ENCODE results near the gene UQCR10. TPM values are rescaled to one million over a fixed set of nuclear protein-coding genes. Genes with fewer than 3 reads are reported as not detected.

UQCR10 gene
- 107 to 127 TPM (median 118 TPM) in 5 replicates for total RNA-seq (2022; extraction: Qiagen RNA extraction)

DNA sequence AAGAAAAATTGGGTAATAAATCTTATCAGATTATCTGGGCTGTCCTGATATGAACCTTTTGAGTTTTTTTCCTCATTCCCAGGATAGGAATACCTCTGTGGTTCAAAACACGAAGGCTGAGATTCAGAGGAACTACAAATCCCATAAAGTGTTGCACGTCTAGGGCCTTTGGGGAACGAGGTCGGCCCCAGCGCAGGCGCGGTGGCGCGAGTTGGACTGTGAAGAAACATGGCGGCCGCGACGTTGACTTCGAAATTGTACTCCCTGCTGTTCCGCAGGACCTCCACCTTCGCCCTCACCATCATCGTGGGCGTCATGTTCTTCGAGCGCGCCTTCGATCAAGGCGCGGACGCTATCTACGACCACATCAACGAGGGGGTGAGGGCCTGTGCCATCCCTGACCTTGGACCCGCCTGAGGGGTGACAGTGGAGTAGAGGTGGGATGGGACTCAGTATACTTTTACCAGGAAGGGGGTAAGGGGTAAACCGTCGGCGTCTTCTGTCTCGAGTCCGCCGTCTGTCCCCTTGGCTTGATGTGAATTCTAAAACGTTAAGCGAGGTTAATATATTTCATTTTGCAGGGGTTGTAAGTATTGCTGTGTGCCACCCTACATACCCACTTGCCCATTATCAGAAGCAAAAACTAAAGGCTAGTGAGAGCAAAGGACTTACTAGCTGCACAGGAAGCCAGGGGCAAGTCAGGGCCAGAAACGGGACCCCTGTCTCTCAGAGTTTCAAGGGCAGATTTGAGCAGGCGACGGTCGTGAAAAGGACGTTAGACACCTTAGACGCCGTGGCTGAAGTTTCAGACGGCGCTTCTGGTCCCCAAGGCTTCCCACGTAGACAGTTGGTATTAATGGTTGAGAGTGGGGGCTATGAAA lies at the start of gene UQCR10:
UQCR10 (plus strand) TSS at position 199 of the 881 bp plus-strand sequence; CDS start at position 229, 30 bp downstream.

DNA sequence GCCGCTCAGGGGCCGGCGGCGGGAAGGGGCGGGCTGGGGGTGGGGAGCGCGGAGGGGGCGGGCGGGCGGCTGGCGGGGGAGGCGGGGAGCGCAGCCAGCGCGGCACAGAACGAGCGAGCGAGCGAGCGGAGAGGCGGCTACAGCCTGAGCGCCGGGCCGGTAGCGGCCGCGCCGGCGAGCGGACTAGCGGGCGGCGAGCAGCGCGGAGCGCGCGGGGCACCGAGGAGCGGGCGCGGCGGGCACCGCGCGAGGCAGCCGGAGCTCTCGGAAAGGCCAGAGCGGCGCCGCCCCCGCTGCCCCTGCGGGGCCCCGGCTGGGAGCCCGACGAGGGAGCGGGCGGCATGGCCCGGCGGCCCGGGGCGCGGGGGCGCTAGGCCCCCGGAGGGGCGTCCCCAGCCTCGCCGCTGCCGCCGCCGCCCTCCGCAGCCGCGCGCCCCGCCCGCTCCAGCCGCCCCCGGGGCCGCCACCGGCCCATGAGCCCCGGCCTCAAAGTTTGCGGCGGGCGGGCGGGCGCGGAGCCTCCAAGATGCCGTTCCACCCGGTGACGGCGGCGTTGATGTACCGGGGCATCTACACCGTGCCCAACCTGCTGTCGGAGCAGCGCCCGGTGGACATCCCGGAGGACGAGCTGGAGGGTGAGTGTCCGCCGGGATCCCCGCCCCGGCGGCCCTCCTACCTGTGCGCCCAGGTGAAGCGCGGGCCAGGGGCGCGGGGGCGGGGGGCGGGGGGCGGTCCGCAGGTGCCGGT lies 47.1 kb upstream of the UQCR10 start, which contains the start of gene CABP7:
CABP7 (plus strand) TSS at position 105 of the 747 bp plus-strand sequence; CDS start at position 527, 422 bp downstream.

DNA sequence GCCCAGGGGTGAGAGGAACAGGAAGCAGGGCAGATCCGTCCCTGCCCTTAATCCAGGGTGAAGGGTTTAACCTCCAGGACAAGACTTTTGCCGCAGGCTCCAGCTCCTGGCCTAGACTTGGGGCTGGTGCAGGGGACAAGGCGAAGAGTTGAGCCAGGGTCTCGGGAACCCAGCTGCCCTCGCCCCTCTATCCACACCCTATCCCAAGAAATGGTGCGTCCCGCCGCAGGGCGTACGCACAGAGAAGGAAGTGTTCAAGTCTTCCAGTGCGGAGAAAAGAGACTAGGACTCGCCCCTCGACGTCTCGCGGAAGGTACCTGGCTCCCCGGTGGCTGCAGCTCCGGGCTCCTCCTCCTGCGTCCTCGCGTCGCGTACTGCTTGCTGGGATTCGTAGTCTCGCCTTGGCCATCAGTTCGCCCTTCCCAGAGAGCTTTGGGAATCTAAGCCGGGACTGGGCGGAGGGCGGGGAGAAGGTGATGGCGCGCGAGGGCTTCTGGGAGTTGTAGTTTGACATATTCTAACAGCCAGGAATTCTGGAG lies 468 bp upstream of the UQCR10 start, which contains the start of gene ZMAT5:
ZMAT5 (minus strand) TSS at position 376 of the 539 bp plus-strand sequence. CDS start 18,463 bp downstream, outside the sequence.

Other genes starting within 250 kb of the UQCR10 start
- 27.3 to 34.6 TPM (median 32.0 TPM) in 5 replicates for gene THOC5, start 213.6 kb upstream of the UQCR10 start, total RNA-seq (2022; extraction: Qiagen RNA extraction)
- gene NIPSNAP1, start 186.3 kb upstream of the UQCR10 start, total RNA-seq (2022; extraction: Qiagen RNA extraction): 57.5 to 64.9 TPM (median 63.0 TPM) in 5 replicates
- gene NF2, start 163.7 kb upstream of the UQCR10 start, total RNA-seq (2022; extraction: Qiagen RNA extraction): 10.0 to 15.9 TPM (median 12.2 TPM) in 5 replicates
- 0.08 to 0.27 TPM (median 0.10 TPM) in 5 replicates for gene CABP7, start 47.4 kb upstream of the UQCR10 start, total RNA-seq (2022; extraction: Qiagen RNA extraction)
- 13.7 to 21.4 TPM (median 19.1 TPM) in 5 replicates for gene ZMAT5, start 362 bp upstream of the UQCR10 start, total RNA-seq (2022; extraction: Qiagen RNA extraction)
- gene ASCC2, start 70.9 kb downstream of the UQCR10 start, total RNA-seq (2022; extraction: Qiagen RNA extraction): 26.1 to 30.4 TPM (median 28.1 TPM) in 5 replicates
- gene MTMR3, start 115.8 kb downstream of the UQCR10 start, total RNA-seq (2022; extraction: Qiagen RNA extraction): 7.4 to 9.2 TPM (median 8.1 TPM) in 5 replicates